H54 (cell line): Measurements from ENCODE around the gene ZNF48.

Experiments used
- DNase-seq: peaks from one replicate; pipeline ENCODE4 v3.0.0; 2011; ENCODE audit warnings: low spot score, mixed read lengths; ENCODE audit not compliant: insufficient read length
- FAIRE-seq: peaks from 3 replicates; lab custom pipeline; 2011; peaks lifted over from hg19 to GRCh38; lab: Jason Lieb, UNC
- POLR2A ChIP-seq: IDR thresholded peaks from 2 replicates; pipeline ENCODE4 v1.6.1; 2011; ENCODE audit warnings: low read depth, mild to moderate bottlenecking, low read length

Gene ZNF48

GRCh38 chr16:30395155-30395991 is at the start of gene ZNF48:
Gene ZNF48, plus strand, starts transcription at chr16:30395420. Its CDS starts 375 bp downstream, at chr16:30395795.
- FAIRE-seq = no peak

GRCh38 chr16:30346286-30346685 is 48.9 kb upstream of the ZNF48 start:
- TF ChIP-seq POLR2A = no peak
- no peak for DNase-seq
- FAIRE-seq = no peak

More at GRCh38 chr16:30395155-30395991, at the start of gene ZNF48:
- peak; percentile 35; the same call in 1 of the 2 replicates for TF ChIP-seq POLR2A
- peak; percentile 65 for DNase-seq

- FAIRE-seq = no peak
- DNase-seq = no peak
- no peak for TF ChIP-seq POLR2A
Measured at GRCh38 chr16:30348113-30348512, 47.1 kb upstream of the ZNF48 start.

DNA sequence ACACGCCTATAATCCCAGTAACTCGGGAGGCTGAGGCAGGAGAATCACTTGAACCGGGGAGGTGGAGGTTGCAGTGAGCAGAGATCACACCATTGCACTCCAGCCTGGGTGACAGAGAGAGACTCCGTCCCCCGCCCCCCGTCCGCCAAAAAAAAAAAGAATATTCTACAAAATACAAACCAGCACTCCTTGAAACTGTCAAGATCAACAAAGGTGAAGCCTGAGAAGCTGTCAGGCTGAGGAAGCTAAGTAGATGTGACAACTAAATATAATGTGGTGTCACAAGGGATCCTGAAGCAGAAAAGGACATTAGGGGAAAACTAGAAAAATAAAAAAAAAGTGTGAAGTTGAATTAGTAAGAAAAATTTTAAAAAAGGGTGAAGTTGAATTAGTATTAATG is 46.3 kb upstream of the ZNF48 start:
- no peak for FAIRE-seq
- TF ChIP-seq POLR2A = no peak
- DNase-seq = no peak

- FAIRE-seq (no peak), DNase-seq (no peak)
- no peak for TF ChIP-seq POLR2A
Measured at GRCh38 chr16:30349675-30350074, 45.5 kb upstream of the ZNF48 start.

DNA sequence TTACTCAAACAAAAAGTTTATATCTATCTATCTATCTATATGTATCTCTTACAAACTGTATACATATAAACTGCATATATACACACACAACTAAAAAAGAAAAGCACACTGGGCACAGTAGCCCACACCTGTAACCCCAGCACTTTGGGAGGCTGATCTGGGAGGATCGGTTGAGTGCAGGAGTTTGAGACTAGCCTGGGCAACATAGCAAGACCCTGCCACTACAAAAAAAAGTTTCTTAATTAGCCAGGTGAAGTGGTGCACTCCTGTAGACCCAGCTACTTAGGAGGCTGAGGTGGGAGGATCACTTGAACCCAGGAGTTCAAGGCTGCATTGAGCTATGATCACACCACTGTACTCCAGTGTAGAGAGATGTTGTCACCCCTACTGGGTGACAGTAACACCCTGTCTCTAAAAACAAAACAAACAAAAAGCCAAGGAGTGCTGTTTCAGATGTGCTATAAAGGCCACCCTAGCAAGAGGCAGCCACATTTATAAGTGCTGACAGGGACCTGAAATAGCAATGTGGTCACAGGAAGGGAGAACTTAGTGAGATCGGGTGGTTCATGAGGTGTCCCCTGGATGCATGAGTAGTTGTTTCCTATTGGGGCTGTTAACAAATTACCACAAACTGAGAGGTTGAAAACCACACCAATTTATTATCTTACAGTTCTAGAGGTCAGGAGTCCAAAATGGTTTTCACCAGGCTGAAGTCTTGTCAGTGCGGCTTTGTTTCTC is 44.9 kb upstream of the ZNF48 start:
- TF ChIP-seq POLR2A = no peak
- no peak for FAIRE-seq
- no peak for DNase-seq

- TF ChIP-seq POLR2A = no peak
- FAIRE-seq (no peak), DNase-seq (no peak)
Measured at GRCh38 chr16:30351001-30351441, 44.2 kb upstream of the ZNF48 start.

DNA sequence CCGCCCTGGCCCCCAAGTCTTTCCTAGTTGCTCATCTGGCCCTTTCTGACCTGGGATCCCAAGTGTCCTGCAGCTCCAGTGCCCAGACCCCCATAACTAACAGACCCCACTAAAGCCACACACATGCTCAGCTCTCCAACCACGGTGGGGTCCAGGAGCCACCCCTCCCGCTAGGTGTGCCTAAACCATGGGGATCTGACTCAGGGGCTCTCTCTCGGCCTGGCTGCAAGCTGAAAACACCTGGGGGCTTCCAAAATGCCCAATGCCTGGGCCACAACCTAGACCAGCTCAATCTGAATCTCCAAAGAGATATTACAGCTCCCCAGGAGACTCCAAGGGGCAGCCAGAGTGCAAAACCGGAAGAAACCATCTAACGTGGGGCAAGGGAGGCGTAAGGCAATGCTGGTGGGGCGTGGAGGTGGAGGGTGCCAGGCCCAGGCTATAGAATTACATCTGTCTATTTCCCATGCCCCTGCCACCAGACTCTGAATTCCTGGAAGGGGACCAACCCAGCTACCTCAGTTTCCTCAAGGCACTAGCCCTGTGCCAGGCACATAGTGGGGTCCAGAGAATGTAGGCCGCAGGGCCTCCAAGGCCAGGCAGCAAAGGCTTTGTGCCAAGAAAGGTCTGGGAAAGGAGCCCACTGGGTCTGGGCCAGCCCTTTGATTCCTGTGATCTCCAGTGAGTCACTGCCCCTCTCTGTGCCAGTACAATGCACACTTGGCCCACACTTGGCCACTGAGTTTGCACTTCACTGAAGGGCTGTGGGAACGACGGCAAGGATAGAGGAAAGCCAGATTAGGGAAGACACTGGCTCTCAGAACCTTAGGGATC is 43.4 kb upstream of the ZNF48 start:
- DNase-seq (peak; percentile 57), FAIRE-seq (peak; percentile 90)
- no peak for TF ChIP-seq POLR2A

- FAIRE-seq (no peak), DNase-seq (no peak)
- no peak for TF ChIP-seq POLR2A
Measured at GRCh38 chr16:30352488-30353401, 42.5 kb upstream of the ZNF48 start.

GRCh38 chr16:30353438-30354129 is 41.6 kb upstream of the ZNF48 start:
- no peak for TF ChIP-seq POLR2A
- FAIRE-seq (no peak), DNase-seq (no peak)

- DNase-seq (no peak), FAIRE-seq (no peak)
- TF ChIP-seq POLR2A = no peak
Measured at GRCh38 chr16:30354423-30355143, 40.6 kb upstream of the ZNF48 start.
